SU-DHL-6 (cell line): ENCODE results near the gene APOC3.

ENCODE experiments used
- CTCF ChIP-seq: fragments of 200-600 bp; sonication (generic); IDR thresholded peaks from one replicate; pipeline ENCODE4 v1.5.1; 2017; ENCODE audit warnings: antibody characterized with exemption, mild to moderate bottlenecking, low read length, moderate library complexity; ENCODE audit not compliant: insufficient read depth, poor library complexity, severe bottlenecking
- EZH2phosphoT487 ChIP-seq: fragments of 200-600 bp; sonication (generic), shearing (Covaris generic); conservative IDR thresholded peaks from 2 replicates; pipeline ENCODE4 v1.6.1; 2018; ENCODE audit warnings: mild to moderate bottlenecking, antibody characterized with exemption, low read length, moderate library complexity, mixed read lengths

GRCh38 chr11:116825434-116825833 lies 4.3 kb upstream of the APOC3 start:
- TF ChIP-seq CTCF = no peak
- no peak for TF ChIP-seq EZH2phosphoT487
